Fibroblast of mammary gland (primary cell): ENCODE results near the gene ARID2.

Source experiments
- DNase-seq: peaks from one replicate; pipeline ENCODE4 v3.0.0-alpha.2; 2010; ENCODE audit warnings: low read depth
- H3K4me3 ChIP-seq: 2 replicates; pipeline ENCODE4 v1.5.1; 2011; ENCODE audit warnings: low read depth, mild to moderate bottlenecking, low read length, moderate library complexity; ENCODE audit not compliant: control insufficient read depth
- CTCF ChIP-seq: conservative IDR thresholded peaks from 2 replicates; pipeline ENCODE4 v1.5.1; 2011; ENCODE audit warnings: low read depth, low read length, inconsistent platforms; ENCODE audit not compliant: control insufficient read depth, insufficient read depth

ARID2 gene

GRCh38 chr12:45757172-45757571, 27.7 kb downstream of the ARID2 start:
- no peak for TF ChIP-seq CTCF
- DNase-seq: no peak
- H3K4me3 ChIP-seq: no peak overlapping the region

GRCh38 chr12:45760333-45760732, 30.8 kb downstream of the ARID2 start:
- DNase-seq: no peak
- no peak for TF ChIP-seq CTCF
- H3K4me3 ChIP-seq: no peak overlapping the region

GRCh38 chr12:45762185-45763110, 32.9 kb downstream of the ARID2 start:
- peak; percentile 73 for DNase-seq
- no peak overlapping the region for H3K4me3 ChIP-seq
- peak; percentile 77 for TF ChIP-seq CTCF

- no peak overlapping the region for H3K4me3 ChIP-seq
- no peak for TF ChIP-seq CTCF
- DNase-seq: no peak
These were observed 33.9 kb downstream of the ARID2 start for GRCh38 chr12:45763381-45763780.

- TF ChIP-seq CTCF: no peak
- DNase-seq: no peak
- H3K4me3 ChIP-seq: no peak overlapping the region
These were observed 38.7 kb downstream of the ARID2 start for GRCh38 chr12:45768194-45768593.

- no peak for TF ChIP-seq CTCF
- no peak for DNase-seq
- no peak overlapping the region for H3K4me3 ChIP-seq
These were observed 44.2 kb downstream of the ARID2 start for GRCh38 chr12:45773747-45774146.

- DNase-seq: no peak
- no peak overlapping the region for H3K4me3 ChIP-seq
- TF ChIP-seq CTCF: no peak
These were observed 45.1 kb downstream of the ARID2 start for GRCh38 chr12:45774508-45775162.
